Measurements from ENCODE around the gene CYREN. TPM values are rescaled to one million over a fixed set of nuclear protein-coding genes. Genes with fewer than 3 reads are reported as not detected.
A peak's percentile ranks its signal among the peaks of the same experiment; 100 is the strongest.
"Not testable (repeated sequence)": the region's sequence is repeated elsewhere in the genome, so short reads cannot be mapped to it uniquely, and the experiment has no call there.

CYREN gene
- polyA plus RNA-seq, 2 donors: 26.0 to 27.2 TPM

DNA sequence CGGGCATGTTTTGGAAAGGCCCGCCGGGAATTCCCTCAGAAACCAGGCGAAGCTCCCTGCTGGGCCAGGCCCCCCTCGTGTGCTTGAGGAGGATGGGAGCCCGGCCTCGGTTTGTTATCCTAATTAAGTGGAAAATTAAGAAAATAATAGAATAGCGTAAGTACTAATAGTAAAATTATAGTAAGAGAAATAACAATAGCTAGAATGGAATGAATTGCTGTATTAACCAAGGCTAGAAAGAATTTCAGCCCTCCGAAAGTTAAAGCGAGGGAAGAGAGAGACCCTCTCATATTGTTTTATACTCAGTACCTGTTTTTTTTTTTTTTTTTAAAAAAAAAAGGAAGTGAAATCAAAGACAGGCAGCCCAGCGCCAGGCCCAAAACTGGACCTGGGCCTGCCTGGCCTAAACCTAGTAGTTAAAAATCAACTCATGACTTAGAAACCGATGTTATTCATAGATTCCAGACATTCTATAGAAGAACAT, 533 bp upstream of the CYREN start:
- H3K9me3 ChIP-seq (ENCODE audit: control insufficient read depth in 2 of 2, insufficient read depth in 1 of 2, low read depth in 1 of 2, low read length in 1 of 2); H3K27me3 ChIP-seq (ENCODE audit: control insufficient read depth in 1 of 2, insufficient read depth in 2 of 2, low read length in 2 of 2): not testable (repeated sequence)
- H3K27ac ChIP-seq (ENCODE audit: low read depth in 2 of 2, low read length in 1 of 2): peak overlapping the region; percentile 91 to 94
- H3K36me3 ChIP-seq (ENCODE audit: control insufficient read depth in 2 of 2, insufficient read depth in 2 of 2, low read length in 1 of 2): peaks cover 4 to 25% of the 10 kb centered on the region in 2 donors
- H3K4me1 ChIP-seq (ENCODE audit: control insufficient read depth in 2 of 2, insufficient read depth in 2 of 2, low read length in 1 of 2): peaks cover 6 to 13% of the 10 kb centered on the region in 2 donors
- H3K4me3 ChIP-seq (ENCODE audit: low read depth in 1 of 2, low read length in 2 of 2): peak overlapping the region; percentile 79 to 86
- 19 to 23% methylated on average over 12 of the region's 12 CpGs for whole genome bisulfite sequencing, 2 donors

DNA sequence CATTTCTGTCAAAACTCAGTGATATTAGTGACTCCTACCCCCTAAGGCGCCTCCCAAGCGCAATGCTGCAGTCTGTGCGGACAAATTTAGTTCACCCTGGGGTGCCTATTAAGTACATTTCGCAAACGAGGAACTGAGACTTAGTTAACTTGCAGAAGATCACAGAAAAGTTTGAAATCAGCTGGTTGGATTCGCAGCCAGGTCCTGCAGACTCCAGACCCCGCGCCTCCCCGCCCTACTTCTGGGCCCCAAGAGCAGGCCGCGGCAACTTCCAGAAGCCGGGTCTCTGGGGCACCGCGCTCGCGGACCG, 588 bp downstream of the CYREN start:
- H3K9me3 ChIP-seq (ENCODE audit: control insufficient read depth in 2 of 2, insufficient read depth in 1 of 2, low read depth in 1 of 2, low read length in 1 of 2): no peaks in the 10 kb centered on the region
- peak overlapping the region; percentile 91 to 94 for H3K27ac ChIP-seq (ENCODE audit: low read depth in 2 of 2, low read length in 1 of 2)
- H3K27me3 ChIP-seq (ENCODE audit: control insufficient read depth in 1 of 2, insufficient read depth in 2 of 2, low read length in 2 of 2): no peaks in the 10 kb centered on the region
- H3K4me1 ChIP-seq (ENCODE audit: control insufficient read depth in 2 of 2, insufficient read depth in 2 of 2, low read length in 1 of 2): peaks cover 6 to 15% of the 10 kb centered on the region in 2 donors
- peaks cover 4 to 33% of the 10 kb centered on the region in 2 donors for H3K36me3 ChIP-seq (ENCODE audit: control insufficient read depth in 2 of 2, insufficient read depth in 2 of 2, low read length in 1 of 2)
- 1 to 2% methylated on average over 17 of the region's 17 CpGs for WGBS, 2 donors
- H3K4me3 ChIP-seq (ENCODE audit: low read depth in 1 of 2, low read length in 2 of 2): peak overlapping the region; percentile 79 to 86

DNA sequence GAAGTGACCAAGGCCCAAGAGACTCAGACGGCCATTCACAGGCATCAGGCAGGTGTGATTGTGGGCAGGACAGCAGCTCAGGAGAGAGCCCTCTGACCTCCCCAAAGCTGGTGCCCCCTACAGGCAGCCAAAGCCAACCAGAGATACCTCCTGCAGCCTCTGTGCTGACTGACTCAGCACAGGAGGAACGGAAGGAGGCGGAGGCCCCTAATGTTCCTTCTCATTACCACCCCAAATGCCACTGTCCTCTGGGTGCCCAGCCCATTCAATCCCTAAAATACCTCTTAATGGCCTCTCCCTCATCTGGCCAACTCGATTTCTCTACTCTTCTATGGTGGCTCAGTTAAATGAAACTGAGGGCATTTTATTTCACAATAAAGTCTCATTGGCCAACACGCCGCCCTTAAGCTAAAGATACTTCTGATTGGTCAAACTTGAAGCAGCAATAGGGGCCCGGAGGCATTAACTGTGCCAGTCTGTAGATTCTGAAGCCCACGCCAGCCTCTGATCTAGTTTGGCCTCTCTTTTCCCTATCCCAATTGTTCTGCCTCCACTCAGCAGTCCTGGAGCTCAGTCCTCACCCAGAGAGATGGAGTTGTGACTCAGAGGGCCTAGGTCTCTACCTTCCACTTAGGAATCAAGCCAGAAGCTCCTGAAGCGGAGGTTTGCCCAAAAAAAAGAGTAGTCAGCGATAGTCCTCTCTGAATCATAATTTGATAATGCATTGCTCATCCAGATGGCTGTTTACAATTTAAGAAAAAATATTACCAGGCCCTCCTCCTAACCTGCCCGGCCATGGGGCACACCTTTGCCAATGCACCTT, 1.2 kb downstream of the CYREN start:
- Histone ChIP-seq H3K4me3 (ENCODE audit: low read depth in 1 of 2, low read length in 2 of 2) (peak overlapping the region; percentile 79 to 86), H3K27me3 (ENCODE audit: control insufficient read depth in 1 of 2, insufficient read depth in 2 of 2, low read length in 2 of 2) (no peaks in the 10 kb centered on the region), H3K9me3 (ENCODE audit: control insufficient read depth in 2 of 2, insufficient read depth in 1 of 2, low read depth in 1 of 2, low read length in 1 of 2) (no peaks in the 10 kb centered on the region), H3K36me3 (ENCODE audit: control insufficient read depth in 2 of 2, insufficient read depth in 2 of 2, low read length in 1 of 2) (peaks cover 4 to 39% of the 10 kb centered on the region in 2 donors), H3K4me1 (ENCODE audit: control insufficient read depth in 2 of 2, insufficient read depth in 2 of 2, low read length in 1 of 2) (peaks cover 6 to 15% of the 10 kb centered on the region in 2 donors), H3K27ac (ENCODE audit: low read depth in 2 of 2, low read length in 1 of 2) (peak overlapping the region; percentile 91 to 94)
- WGBS, 2 donors: 44 to 48% methylated on average over 11 of the region's 11 CpGs

- H3K36me3 ChIP-seq (ENCODE audit: control insufficient read depth in 2 of 2, insufficient read depth in 2 of 2, low read length in 1 of 2): peaks cover 4 to 42% of the 10 kb centered on the region in 2 donors
- peak overlapping the region in 1 of 2 donors; percentile 40 for H3K27ac ChIP-seq (ENCODE audit: low read depth in 2 of 2, low read length in 1 of 2)
- no peaks in the 10 kb centered on the region for H3K9me3 ChIP-seq (ENCODE audit: control insufficient read depth in 2 of 2, insufficient read depth in 1 of 2, low read depth in 1 of 2, low read length in 1 of 2)
- H3K4me3 ChIP-seq (ENCODE audit: low read depth in 1 of 2, low read length in 2 of 2): peak overlapping the region in 1 of 2 donors; percentile 86
- 87 to 88% methylated on average over 13 of the region's 13 CpGs for WGBS, 2 donors
- no peaks in the 10 kb centered on the region for H3K27me3 ChIP-seq (ENCODE audit: control insufficient read depth in 1 of 2, insufficient read depth in 2 of 2, low read length in 2 of 2)
- H3K4me1 ChIP-seq (ENCODE audit: control insufficient read depth in 2 of 2, insufficient read depth in 2 of 2, low read length in 1 of 2): peaks cover 6 to 15% of the 10 kb centered on the region in 2 donors
Observed at GRCh38 chr7:135168489-135169140, 1.9 kb downstream of the CYREN start.

- peaks cover 6 to 15% of the 10 kb centered on the region in 2 donors for H3K4me1 ChIP-seq (ENCODE audit: control insufficient read depth in 2 of 2, insufficient read depth in 2 of 2, low read length in 1 of 2)
- no peak overlapping the region for H3K4me3 ChIP-seq (ENCODE audit: low read depth in 1 of 2, low read length in 2 of 2)
- peak overlapping the region in 1 of 2 donors; percentile 47 for H3K27ac ChIP-seq (ENCODE audit: low read depth in 2 of 2, low read length in 1 of 2)
- WGBS, 2 donors: 61 to 64% methylated on average over 7 of the region's 9 CpGs
- H3K27me3 ChIP-seq (ENCODE audit: control insufficient read depth in 1 of 2, insufficient read depth in 2 of 2, low read length in 2 of 2): no peaks in the 10 kb centered on the region
- no peaks in the 10 kb centered on the region for H3K9me3 ChIP-seq (ENCODE audit: control insufficient read depth in 2 of 2, insufficient read depth in 1 of 2, low read depth in 1 of 2, low read length in 1 of 2)
- H3K36me3 ChIP-seq (ENCODE audit: control insufficient read depth in 2 of 2, insufficient read depth in 2 of 2, low read length in 1 of 2): peaks cover 4 to 42% of the 10 kb centered on the region in 2 donors
Observed at GRCh38 chr7:135168001-135168400, 2.5 kb downstream of the CYREN start.

DNA sequence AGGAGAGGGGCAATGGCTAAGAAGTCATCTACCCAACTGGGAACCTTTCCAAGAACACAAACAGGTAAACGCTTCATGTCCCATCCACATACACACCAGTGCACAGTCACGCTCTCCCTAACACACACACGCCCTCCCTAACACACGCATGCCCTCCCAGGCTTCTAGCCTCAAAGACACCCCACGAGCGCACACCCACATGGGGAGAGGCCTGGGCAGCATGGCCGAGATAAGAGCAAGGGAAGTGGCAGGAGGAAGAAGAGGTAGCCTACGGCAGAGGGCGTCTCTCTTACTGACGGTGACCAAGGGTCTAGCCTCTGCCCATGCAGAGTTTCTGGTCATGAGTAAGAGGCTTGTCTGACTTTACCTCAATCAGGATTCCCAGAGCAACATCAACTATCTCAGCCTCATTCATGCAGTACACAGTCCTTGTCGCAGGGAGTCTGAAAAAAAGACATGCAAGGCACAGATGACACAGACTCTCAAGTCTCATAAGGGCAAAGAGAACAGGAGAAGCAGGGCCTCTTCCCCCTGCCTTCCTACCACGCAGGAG, 3.1 kb downstream of the CYREN start:
- WGBS, 2 donors: 81% methylated on average over 12 of the region's 12 CpGs
- Histone ChIP-seq H3K4me3 (ENCODE audit: low read depth in 1 of 2, low read length in 2 of 2) (no peak overlapping the region), H3K4me1 (ENCODE audit: control insufficient read depth in 2 of 2, insufficient read depth in 2 of 2, low read length in 1 of 2) (peaks cover 6 to 15% of the 10 kb centered on the region in 2 donors), H3K9me3 (ENCODE audit: control insufficient read depth in 2 of 2, insufficient read depth in 1 of 2, low read depth in 1 of 2, low read length in 1 of 2) (no peaks in the 10 kb centered on the region), H3K27ac (ENCODE audit: low read depth in 2 of 2, low read length in 1 of 2) (peak overlapping the region in 1 of 2 donors; percentile 47), H3K36me3 (ENCODE audit: control insufficient read depth in 2 of 2, insufficient read depth in 2 of 2, low read length in 1 of 2) (peaks cover 4 to 42% of the 10 kb centered on the region in 2 donors), H3K27me3 (ENCODE audit: control insufficient read depth in 1 of 2, insufficient read depth in 2 of 2, low read length in 2 of 2) (no peaks in the 10 kb centered on the region)

GRCh38 chr7:135166338-135166990, 4.0 kb downstream of the CYREN start:
- Histone ChIP-seq H3K9me3 (ENCODE audit: control insufficient read depth in 2 of 2, insufficient read depth in 1 of 2, low read depth in 1 of 2, low read length in 1 of 2) (no peaks in the 10 kb centered on the region), H3K4me1 (ENCODE audit: control insufficient read depth in 2 of 2, insufficient read depth in 2 of 2, low read length in 1 of 2) (peaks cover 9 to 18% of the 10 kb centered on the region in 2 donors), H3K27me3 (ENCODE audit: control insufficient read depth in 1 of 2, insufficient read depth in 2 of 2, low read length in 2 of 2) (no peaks in the 10 kb centered on the region), H3K27ac (ENCODE audit: low read depth in 2 of 2, low read length in 1 of 2) (peak overlapping the region in 1 of 2 donors; percentile 1), H3K36me3 (ENCODE audit: control insufficient read depth in 2 of 2, insufficient read depth in 2 of 2, low read length in 1 of 2) (peaks cover 4 to 45% of the 10 kb centered on the region in 2 donors), H3K4me3 (ENCODE audit: low read depth in 1 of 2, low read length in 2 of 2) (no peak overlapping the region)
- 74 to 76% methylated on average over 18 of the region's 18 CpGs for WGBS, 2 donors

- H3K4me1 ChIP-seq (ENCODE audit: control insufficient read depth in 2 of 2, insufficient read depth in 2 of 2, low read length in 1 of 2): peaks cover 9 to 18% of the 10 kb centered on the region in 2 donors
- no peak overlapping the region for H3K4me3 ChIP-seq (ENCODE audit: low read depth in 1 of 2, low read length in 2 of 2)
- 79 to 82% methylated on average over 4 of the region's 4 CpGs for WGBS, 2 donors
- H3K27me3 ChIP-seq (ENCODE audit: control insufficient read depth in 1 of 2, insufficient read depth in 2 of 2, low read length in 2 of 2): no peaks in the 10 kb centered on the region
- H3K36me3 ChIP-seq (ENCODE audit: control insufficient read depth in 2 of 2, insufficient read depth in 2 of 2, low read length in 1 of 2): peaks cover 4 to 45% of the 10 kb centered on the region in 2 donors
- no peaks in the 10 kb centered on the region for H3K9me3 ChIP-seq (ENCODE audit: control insufficient read depth in 2 of 2, insufficient read depth in 1 of 2, low read depth in 1 of 2, low read length in 1 of 2)
- H3K27ac ChIP-seq (ENCODE audit: low read depth in 2 of 2, low read length in 1 of 2): peak overlapping the region in 1 of 2 donors; percentile 1
Observed at GRCh38 chr7:135165862-135166261, 4.6 kb downstream of the CYREN start.

- Histone ChIP-seq H3K27me3 (ENCODE audit: control insufficient read depth in 1 of 2, insufficient read depth in 2 of 2, low read length in 2 of 2) (no peaks in the 10 kb centered on the region), H3K9me3 (ENCODE audit: control insufficient read depth in 2 of 2, insufficient read depth in 1 of 2, low read depth in 1 of 2, low read length in 1 of 2) (no peaks in the 10 kb centered on the region), H3K27ac (ENCODE audit: low read depth in 2 of 2, low read length in 1 of 2) (no peak overlapping the region), H3K36me3 (ENCODE audit: control insufficient read depth in 2 of 2, insufficient read depth in 2 of 2, low read length in 1 of 2) (peaks cover 4 to 45% of the 10 kb centered on the region in 2 donors), H3K4me3 (ENCODE audit: low read depth in 1 of 2, low read length in 2 of 2) (no peak overlapping the region), H3K4me1 (ENCODE audit: control insufficient read depth in 2 of 2, insufficient read depth in 2 of 2, low read length in 1 of 2) (peaks cover 8 to 20% of the 10 kb centered on the region in 2 donors)
- 85 to 86% methylated on average over 18 of the region's 18 CpGs for WGBS, 2 donors
Observed at GRCh38 chr7:135164357-135165061, 6.0 kb downstream of the CYREN start.

Measured in esophagus (tissue), 2 donors.